Osteoblast (primary cell): ENCODE measurements around the gene CNKSR3. TPM values are rescaled to one million over a fixed set of nuclear protein-coding genes. Genes with fewer than 3 reads are reported as not detected.

Experiments used
- DNase-seq: peaks from one replicate; pipeline ENCODE4 v3.0.0; 2011; ENCODE audit warnings: low spot score, mixed read lengths; ENCODE audit not compliant: insufficient read length; ENCODE audit errors: missing footprints
- H2AFZ ChIP-seq: 2 replicates; pipeline ENCODE4 v1.6.0; 2011; ENCODE audit warnings: mild to moderate bottlenecking, low read length
- H3K27ac ChIP-seq: 2 replicates; pipeline ENCODE4 v1.5.1; 2011; ENCODE audit warnings: mild to moderate bottlenecking, low read depth, low read length, moderate library complexity
- H3K27me3 ChIP-seq: 2 replicates; pipeline ENCODE4 v1.6.0; 2012; ENCODE audit warnings: mild to moderate bottlenecking, control low read depth, inconsistent platforms, low read length, moderate library complexity; ENCODE audit not compliant: insufficient read depth
- H3K36me3 ChIP-seq: 2 replicates; pipeline ENCODE4 v1.5.1; 2011; ENCODE audit warnings: mild to moderate bottlenecking, low read length, control low read depth, moderate library complexity; ENCODE audit not compliant: insufficient read depth
- H3K4me1 ChIP-seq: 2 replicates; pipeline ENCODE4 v1.5.1; 2011; ENCODE audit warnings: mild to moderate bottlenecking, low read length, control low read depth, moderate library complexity; ENCODE audit not compliant: insufficient read depth
- H3K4me2 ChIP-seq: 2 replicates; pipeline ENCODE4 v1.6.0; 2011; ENCODE audit warnings: mild to moderate bottlenecking, low read length; ENCODE audit not compliant: insufficient read depth
- H3K4me3 ChIP-seq: fragments of 200-600 bp; sonication (generic); 3 replicates; pipeline ENCODE4 v1.5.1; 2012; ENCODE audit warnings: mild to moderate bottlenecking, low read length, inconsistent platforms; ENCODE audit not compliant: insufficient read depth
- H3K79me2 ChIP-seq: 2 replicates; pipeline ENCODE4 v1.6.0; 2012; ENCODE audit warnings: mild to moderate bottlenecking, low read length, control low read depth, inconsistent platforms; ENCODE audit not compliant: insufficient read depth
- H3K9me3 ChIP-seq: 2 replicates; pipeline ENCODE4 v1.5.1; 2011; ENCODE audit warnings: low read depth, low read length, control low read depth
- H4K20me1 ChIP-seq: 2 replicates; pipeline ENCODE4 v1.6.0; 2012; ENCODE audit warnings: mild to moderate bottlenecking, low read length, control low read depth; ENCODE audit not compliant: insufficient read depth
- total RNA-seq: library from RNA; depleted of rRNA; stranded (reverse); fragments of >200 nt; gene quantifications from 2 replicates; pipeline ENCODE4 v1.2.3, GENCODE V29; 2012
- TF ChIP-seq, protein P1 (sequence below): IDR thresholded peaks from 2 replicates; pipeline ENCODE4 v1.5.1; 2011; ENCODE audit warnings: mild to moderate bottlenecking, low read depth, low read length, moderate library complexity; ENCODE audit errors: extremely low read depth

Gene CNKSR3
- total RNA-seq, 1 donor, result 5.4 TPM

DNA sequence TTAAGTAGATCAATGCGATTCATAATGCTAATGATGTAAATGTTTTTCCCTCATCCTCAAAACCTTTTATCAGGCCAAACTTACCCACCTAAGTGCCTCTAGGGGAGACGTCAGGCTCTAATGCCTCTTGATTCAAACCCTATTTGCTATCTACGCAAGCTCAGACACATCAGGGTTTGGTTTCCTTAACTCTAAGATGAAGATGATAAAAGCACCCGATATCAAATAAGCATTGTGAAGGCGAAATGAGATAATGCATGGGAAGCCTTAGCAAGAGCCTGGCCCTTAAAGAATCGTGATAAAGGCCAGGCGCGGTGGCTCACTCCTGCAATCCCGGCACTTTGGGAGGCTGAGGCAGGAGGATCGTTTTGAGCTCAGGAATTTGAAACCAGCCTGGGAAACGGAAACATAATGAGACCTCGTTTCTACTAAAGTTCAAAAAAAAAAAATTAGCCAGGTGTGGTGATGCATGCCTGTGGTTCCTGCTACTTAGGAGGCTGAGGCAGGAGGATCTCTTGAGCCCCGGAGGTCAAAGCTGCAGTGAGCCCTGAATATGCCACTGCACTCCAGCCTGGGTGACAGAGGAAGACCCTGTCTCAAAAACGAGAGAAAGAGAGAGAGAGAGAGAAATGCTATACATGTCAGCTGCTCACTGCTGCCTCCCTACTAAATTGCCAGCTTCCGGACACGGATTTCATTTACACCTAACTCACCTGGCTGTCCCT lies 13.5 kb downstream of the CNKSR3 start:
- Histone ChIP-seq H3K36me3 (no peaks in the 10 kb centered on the region), H3K27me3 (no peaks in the 10 kb centered on the region), H2AFZ (no peak overlapping the region), H3K27ac (no peak overlapping the region), H3K4me2 (no peak overlapping the region), H3K79me2 (peaks cover 20% of the 10 kb centered on the region), H4K20me1 (no peaks in the 10 kb centered on the region), H3K4me3 (no peak overlapping the region), H3K9me3 (no peaks in the 10 kb centered on the region), H3K4me1 (peaks cover 4% of the 10 kb centered on the region)
- DNase-seq, result no peak
- TF ChIP-seq, protein P1, sequence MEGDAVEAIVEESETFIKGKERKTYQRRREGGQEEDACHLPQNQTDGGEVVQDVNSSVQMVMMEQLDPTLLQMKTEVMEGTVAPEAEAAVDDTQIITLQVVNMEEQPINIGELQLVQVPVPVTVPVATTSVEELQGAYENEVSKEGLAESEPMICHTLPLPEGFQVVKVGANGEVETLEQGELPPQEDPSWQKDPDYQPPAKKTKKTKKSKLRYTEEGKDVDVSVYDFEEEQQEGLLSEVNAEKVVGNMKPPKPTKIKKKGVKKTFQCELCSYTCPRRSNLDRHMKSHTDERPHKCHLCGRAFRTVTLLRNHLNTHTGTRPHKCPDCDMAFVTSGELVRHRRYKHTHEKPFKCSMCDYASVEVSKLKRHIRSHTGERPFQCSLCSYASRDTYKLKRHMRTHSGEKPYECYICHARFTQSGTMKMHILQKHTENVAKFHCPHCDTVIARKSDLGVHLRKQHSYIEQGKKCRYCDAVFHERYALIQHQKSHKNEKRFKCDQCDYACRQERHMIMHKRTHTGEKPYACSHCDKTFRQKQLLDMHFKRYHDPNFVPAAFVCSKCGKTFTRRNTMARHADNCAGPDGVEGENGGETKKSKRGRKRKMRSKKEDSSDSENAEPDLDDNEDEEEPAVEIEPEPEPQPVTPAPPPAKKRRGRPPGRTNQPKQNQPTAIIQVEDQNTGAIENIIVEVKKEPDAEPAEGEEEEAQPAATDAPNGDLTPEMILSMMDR, result no peak

DNA sequence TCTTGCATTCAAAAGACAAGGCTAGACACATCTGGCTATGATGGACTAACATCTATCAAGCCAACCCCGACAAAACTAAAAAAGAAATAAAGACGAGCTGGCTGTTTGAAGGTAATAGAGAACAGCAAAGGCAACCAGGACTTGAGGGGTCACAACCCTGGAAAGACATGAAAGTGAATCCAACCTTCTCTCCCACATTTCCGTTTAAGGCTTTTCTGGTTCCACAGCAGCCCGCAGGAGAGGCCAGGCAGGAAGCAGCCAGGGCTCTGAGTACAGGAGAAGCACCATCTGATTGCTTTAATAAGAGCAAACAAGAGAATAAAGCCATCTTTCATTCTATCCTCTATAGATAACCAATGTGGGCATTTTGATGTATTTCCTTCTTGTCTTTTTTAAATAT lies 14.3 kb downstream of the CNKSR3 start:
- no peak overlapping the region for H3K4me2 ChIP-seq
- H3K4me1 ChIP-seq, result peaks cover 10% of the 10 kb centered on the region
- H3K79me2 ChIP-seq, result peaks cover 20% of the 10 kb centered on the region
- H3K4me3 ChIP-seq, result no peak overlapping the region
- no peaks in the 10 kb centered on the region for H3K9me3 ChIP-seq
- H3K27me3 ChIP-seq, result no peaks in the 10 kb centered on the region
- DNase-seq, result no peak
- H3K27ac ChIP-seq, result no peak overlapping the region
- H2AFZ ChIP-seq, result no peak overlapping the region
- H3K36me3 ChIP-seq, result no peaks in the 10 kb centered on the region
- TF ChIP-seq, protein P1, result no peak
- no peaks in the 10 kb centered on the region for H4K20me1 ChIP-seq

DNA sequence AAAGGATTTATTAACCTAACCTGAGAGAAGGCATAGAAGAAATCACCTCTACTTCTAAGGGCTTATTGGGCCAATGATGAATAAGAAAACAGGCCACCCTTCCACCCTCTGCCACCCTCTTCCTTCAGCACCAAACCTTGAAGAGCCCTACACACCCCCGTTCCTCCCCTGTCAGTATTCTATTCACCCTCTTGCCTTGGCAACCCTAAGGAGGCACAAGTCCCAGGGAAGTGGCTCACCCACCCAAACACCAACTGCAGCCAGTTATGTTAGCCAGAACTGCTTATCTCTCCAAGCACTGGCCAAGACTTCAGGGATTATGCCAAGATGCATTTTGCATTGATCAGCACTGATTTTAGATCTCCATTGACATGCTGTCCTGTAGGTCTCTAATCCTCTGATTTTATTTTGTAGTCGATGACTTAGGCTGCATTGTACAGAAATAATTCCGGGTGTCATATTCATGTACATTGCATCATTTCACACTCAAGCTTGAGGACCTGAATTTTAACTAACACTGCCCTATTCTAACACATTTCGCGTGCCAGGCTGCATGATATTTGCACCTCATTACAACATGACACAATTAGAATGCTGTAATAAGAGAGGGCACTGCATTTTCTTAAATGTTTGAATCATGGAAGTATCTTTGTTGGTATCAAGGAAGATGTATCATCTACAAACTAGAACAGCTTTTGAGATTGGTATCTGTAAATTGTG lies 15.7 kb downstream of the CNKSR3 start:
- H2AFZ ChIP-seq, result no peak overlapping the region
- H3K27ac ChIP-seq, result no peak overlapping the region
- H3K4me2 ChIP-seq, result no peak overlapping the region
- H3K4me1 ChIP-seq, result peaks cover 10% of the 10 kb centered on the region
- no peaks in the 10 kb centered on the region for H3K27me3 ChIP-seq
- H4K20me1 ChIP-seq, result no peaks in the 10 kb centered on the region
- no peak overlapping the region for H3K4me3 ChIP-seq
- peaks cover 17% of the 10 kb centered on the region for H3K79me2 ChIP-seq
- H3K36me3 ChIP-seq, result no peaks in the 10 kb centered on the region
- no peaks in the 10 kb centered on the region for H3K9me3 ChIP-seq
- no peak for DNase-seq
- TF ChIP-seq, protein P1, result no peak
